ENCODE measurements around the gene MRPL42.
"Not testable (repeated sequence)": the region's sequence is repeated elsewhere in the genome, so short reads cannot be mapped to it uniquely, and the experiment has no call there.

MRPL42 gene

GRCh38 chr12:93447555-93448290 is 19.6 kb upstream of the MRPL42 start:
- no peak for DNase-seq

GRCh38 chr12:93448796-93449195 is 18.5 kb upstream of the MRPL42 start:
- no peak for DNase-seq

DNA sequence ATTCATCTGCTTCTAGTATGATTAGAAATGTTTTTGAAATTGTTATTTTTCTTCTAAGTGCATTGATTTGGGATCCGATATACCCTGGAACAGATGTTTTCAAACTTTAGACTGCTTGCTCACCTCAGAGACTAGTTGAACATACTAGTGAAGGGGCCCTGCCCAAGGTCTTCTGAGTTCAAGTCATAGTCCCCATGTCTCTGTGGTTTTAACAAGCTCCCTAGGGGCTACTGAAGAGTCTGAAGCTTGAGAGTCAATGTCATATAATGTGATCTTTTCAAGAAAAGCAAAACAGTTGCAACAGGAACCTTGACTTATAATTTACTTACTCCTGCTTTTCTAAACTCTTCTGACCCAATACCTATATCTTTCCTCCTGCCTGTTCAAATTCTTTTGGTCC is 18.0 kb upstream of the MRPL42 start:
- DNase-seq = no peak

DNA sequence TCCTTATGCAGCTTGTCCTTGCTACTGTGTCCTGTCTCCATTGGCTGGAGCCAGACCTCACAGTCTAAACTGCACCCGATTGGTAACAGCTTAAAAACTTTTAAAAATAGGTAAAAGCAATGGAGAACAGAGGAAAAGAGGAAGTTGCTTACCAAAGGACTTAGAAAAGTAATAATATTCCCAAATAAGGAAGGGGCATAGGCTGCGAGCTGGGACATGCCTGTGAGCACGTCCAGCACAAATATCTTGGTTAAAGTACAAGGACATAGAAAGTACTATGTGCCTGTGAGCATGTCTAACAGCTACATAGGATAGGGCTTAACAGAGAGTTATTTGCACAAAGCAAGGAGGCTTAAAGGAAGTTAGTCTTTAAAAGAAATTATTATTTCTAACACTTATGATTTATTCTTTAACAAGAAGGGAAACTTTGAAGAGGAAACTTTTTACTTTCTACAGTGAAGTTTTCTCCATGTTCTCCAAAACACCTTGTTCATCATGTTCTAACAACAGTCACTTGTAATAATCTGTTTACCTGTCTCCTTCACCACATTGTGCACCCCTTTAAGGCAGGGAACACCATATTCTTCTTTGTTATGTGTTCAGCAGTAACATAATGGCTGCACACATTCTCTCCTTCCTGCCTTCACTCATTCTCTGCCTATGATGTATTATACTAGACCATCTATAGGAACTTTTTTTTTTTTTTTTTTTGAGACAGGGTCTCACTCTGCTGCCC is 15.7 kb upstream of the MRPL42 start:
- DNase-seq = no peak

GRCh38 chr12:93453633-93454032 is 13.7 kb upstream of the MRPL42 start:
- DNase-seq = peak; percentile 78

GRCh38 chr12:93456077-93456476 is 11.2 kb upstream of the MRPL42 start:
- DNase-seq = no peak

GRCh38 chr12:93459097-93459496 is 8.2 kb upstream of the MRPL42 start:
- no peak for DNase-seq

GRCh38 chr12:93460003-93460402 is 7.3 kb upstream of the MRPL42 start:
- no peak for DNase-seq

DNA sequence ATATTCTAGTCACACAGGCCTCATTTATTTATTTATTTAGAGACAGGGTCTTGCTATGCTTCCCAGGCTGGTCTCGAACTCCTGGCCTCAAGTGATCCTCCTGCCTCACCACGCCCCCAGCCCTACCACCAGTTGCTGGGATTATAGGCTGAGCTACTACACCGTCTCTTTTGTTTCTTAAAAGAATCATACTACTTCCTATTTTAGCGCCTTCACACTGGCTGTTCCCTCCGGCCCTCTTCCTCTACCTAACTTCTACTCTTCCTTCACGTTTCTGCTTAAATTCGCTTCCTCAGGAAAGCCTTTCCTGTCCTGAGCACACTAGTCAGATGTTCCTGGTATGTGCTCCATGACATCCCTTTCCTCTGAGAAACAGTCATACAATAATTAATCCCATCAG is 6.4 kb upstream of the MRPL42 start:
- no peak for DNase-seq

DNA sequence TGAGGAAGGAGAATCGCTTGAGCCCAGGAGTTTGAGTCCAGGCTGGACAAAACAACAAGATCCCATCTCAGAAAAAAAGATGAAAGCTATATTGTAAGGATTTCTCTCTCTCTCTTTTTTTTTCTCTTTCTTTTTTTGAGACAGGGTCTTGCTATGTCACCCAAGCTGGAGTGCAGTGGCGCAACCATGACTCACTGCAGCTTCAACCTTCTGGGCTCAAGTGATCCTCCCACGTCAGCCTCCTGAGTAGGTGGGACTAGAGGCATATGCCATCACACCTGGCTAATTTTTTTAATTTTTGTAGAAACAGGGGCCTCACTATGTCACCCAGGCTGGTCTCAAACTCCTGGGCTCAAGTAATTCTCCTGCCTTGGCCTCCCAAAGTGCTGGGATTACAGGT is 5.8 kb upstream of the MRPL42 start:
- no peak for DNase-seq

DNA sequence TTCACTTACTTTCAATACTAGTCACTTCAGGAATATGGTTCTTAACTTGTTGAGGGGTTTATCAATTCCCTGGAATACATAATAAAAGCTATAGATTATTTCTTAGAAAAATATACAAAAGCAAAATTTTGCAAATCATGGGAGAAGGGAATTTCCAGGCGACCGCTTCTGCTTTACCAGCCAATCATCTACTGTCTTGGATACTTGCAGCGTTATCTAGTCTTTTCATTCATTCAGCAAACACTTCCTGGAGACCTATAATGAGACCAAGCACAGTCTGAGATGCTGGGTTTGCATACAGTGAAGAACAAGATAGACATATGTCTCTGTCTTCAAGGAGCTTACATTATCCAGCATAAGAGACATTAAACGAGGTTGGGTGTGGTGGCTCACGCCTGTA is 1.5 kb upstream of the MRPL42 start:
- no peak for DNase-seq

- no peak for DNase-seq
Observed at GRCh38 chr12:93466625-93467350, 526 bp upstream of the MRPL42 start.

DNA sequence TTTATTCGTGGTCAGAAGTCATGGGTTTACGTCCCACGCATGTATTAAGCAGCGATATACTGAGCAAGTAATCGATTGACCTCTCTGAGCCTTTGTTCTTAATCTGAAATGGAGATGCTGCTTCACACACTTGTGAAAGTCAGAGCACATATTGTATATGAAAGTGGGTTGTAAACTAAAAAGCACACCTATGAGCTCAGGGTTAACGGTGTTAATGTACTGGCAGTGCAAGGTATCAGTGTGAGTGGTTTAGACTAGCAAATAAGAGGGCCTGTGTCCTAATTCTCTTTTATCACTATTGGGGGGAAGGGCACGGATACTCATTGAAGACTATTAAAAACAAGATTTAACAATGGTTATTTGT is 676 bp downstream of the MRPL42 start:
- DNase-seq = no peak

GRCh38 chr12:93469386-93469785 is 2.1 kb downstream of the MRPL42 start:
- no peak for DNase-seq

- DNase-seq = no peak
Observed at GRCh38 chr12:93476555-93476954, 9.2 kb downstream of the MRPL42 start.

DNA sequence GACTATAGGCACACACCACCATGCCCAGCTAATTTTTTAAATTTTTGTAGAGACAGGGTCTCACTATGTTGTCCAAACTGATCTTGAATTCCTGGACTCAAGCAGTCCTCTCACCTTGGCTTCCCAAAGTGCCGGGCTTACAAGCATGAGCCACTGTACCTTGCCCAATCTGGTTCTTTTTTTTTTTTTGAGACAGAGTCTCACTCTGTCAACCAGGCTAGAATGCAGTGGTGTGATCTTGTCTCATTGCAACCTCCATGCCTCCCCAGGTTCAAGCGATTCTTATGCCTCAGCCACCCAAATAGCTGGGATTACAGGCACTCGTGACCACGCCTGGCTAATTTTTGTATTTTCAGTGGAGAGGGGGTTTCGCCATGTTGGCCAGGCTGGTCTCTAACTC is 15.4 kb downstream of the MRPL42 start:
- DNase-seq = no peak

DNA sequence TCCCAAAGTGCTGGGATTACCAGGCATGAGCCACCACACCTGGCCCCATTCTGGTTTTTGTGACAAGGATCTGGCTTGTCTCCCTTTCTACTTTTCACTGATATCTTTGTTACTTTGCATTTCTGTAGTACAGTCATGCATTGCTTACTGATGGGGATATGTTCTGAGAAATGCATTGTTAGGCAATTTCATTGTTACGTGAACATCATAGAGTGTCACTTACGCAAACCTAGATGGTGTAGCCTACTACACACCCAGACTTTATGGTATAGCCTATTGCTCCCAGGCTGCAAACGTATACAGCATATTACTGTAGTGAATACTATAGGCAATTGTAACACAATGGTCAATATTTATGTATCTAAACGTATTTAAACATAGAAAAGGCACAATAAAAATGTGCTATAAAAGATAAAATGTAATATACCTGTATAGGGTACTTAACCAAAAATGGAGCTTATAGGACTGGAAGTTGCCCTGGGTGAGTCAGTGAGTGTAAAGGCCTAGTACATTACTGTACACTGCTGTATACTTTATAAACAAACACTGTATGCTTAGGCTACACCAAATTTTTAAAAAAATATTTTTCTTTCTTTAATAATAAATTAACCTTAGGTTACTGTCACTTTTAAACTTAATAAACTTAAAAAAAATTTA is 16.0 kb downstream of the MRPL42 start:
- no peak for DNase-seq

GRCh38 chr12:93484315-93484981 is 17.1 kb downstream of the MRPL42 start:
- DNase-seq = peak; percentile 49

DNA sequence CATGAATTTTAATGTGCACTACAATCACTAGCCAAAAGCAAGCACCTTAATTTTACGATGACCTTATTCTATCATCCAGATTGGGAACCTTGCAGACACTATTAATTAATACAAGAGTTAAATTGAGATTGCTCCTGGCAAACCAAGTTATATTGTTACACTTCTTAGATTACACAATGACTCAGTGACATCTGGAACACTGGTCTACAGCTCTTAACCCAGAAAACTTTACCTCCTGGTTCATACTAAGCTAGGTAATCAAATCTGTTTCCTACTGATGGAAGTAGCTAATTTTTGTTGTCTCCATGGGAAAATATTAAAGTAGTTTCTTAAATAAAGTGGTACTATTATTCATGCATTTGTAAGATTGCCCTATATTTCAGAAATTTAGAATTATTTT is 25.5 kb downstream of the MRPL42 start:
- DNase-seq = not testable (repeated sequence)

- DNase-seq = no peak
Observed at GRCh38 chr12:93494096-93494495, 26.8 kb downstream of the MRPL42 start.

DNA sequence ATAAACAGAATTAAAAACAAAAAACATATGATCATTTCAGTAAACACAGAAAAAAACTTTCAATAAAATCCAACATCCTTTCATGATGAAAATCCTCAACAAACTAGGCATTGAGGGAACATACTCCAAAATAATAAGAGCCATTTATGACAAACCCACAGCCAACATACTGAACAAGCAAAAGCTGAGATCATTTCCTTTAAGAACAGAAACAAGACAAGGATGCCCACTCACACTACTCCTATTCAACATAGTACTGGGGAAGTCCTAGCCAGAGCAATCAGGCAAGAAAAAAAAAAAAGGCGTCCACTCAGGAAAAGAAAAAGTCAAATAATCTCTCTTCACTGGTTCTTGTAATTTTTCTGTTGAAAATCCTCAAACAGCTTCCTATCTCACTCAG is 30.1 kb downstream of the MRPL42 start:
- no peak for DNase-seq

GRCh38 chr12:93498813-93499212 is 31.5 kb downstream of the MRPL42 start:
- DNase-seq = not testable (repeated sequence)

DNA sequence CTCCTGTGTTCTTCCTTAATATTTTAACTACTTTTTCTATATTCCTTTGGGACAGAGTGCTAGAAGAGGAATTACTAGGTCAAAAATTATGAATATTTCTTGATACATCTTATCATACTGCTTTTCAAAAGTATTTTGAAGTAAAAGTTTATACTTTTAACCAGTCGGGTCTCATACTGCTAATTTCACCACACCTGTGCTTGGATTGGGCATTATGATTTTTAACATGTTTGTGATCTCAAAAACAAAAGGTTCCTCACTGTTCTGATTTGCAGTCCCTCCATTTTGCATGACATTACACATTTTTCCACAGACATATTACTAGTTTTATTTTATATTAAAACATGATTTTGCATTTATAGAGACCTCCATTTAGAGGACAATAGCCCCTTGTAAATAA is 32.9 kb downstream of the MRPL42 start:
- no peak for DNase-seq
